ENCODE measurements around the gene PASD1. TPM values are rescaled to one million over a fixed set of nuclear protein-coding genes. Genes with fewer than 3 reads are reported as not detected.

The PASD1 gene
- total RNA-seq, 1 donor from 2014 or later: not detected

- Mint-ChIP-seq H3K9me3 (no peaks in the 10 kb centered on the region), H3K27me3 (ENCODE audit: low read depth) (peaks cover 12% of the 10 kb centered on the region), H3K27ac (ENCODE audit: unreplicated experiment) (no peak within 1 kb of the TSS), H3K4me1 (no peaks in the 10 kb centered on the region), H3K36me3 (ENCODE audit: low read depth) (no peaks in the 10 kb centered on the region), H3K4me3 (no peak within 1 kb of the TSS)
- TF ChIP-seq CTCF (conservative IDR thresholded peaks at IDR 0.05): no peak
- DNase-seq (ENCODE audit: low read depth, low spot score): no peak
Measured at GRCh38 chrX:151715752-151716151, 152.3 kb downstream of the PASD1 start, which contains the start of gene FATE1. TSS of gene FATE1 (plus strand) at chrX:151716035. CDS start at chrX:151716120, 85 bp downstream.

GRCh38 chrX:151722241-151722846 is 158.9 kb downstream of the PASD1 start:
- H3K27me3 Mint-ChIP-seq (ENCODE audit: low read depth): peaks cover 5% of the 10 kb centered on the region
- H3K4me3 Mint-ChIP-seq: no peak overlapping the region
- H3K36me3 Mint-ChIP-seq (ENCODE audit: low read depth): no peaks in the 10 kb centered on the region
- H3K9me3 Mint-ChIP-seq: no peaks in the 10 kb centered on the region
- DNase-seq (ENCODE audit: low read depth, low spot score): peak; percentile 40
- H3K27ac Mint-ChIP-seq (ENCODE audit: unreplicated experiment): no peak overlapping the region
- peak; percentile 59 for TF ChIP-seq CTCF (conservative IDR thresholded peaks at IDR 0.05)
- no peaks in the 10 kb centered on the region for H3K4me1 Mint-ChIP-seq

- H3K36me3 Mint-ChIP-seq (ENCODE audit: low read depth): no peaks in the 10 kb centered on the region
- peaks cover 4% of the 10 kb centered on the region for H3K27me3 Mint-ChIP-seq (ENCODE audit: low read depth)
- DNase-seq (ENCODE audit: low read depth, low spot score): no peak
- no peaks in the 10 kb centered on the region for H3K9me3 Mint-ChIP-seq
- H3K4me3 Mint-ChIP-seq: no peak overlapping the region
- TF ChIP-seq CTCF (conservative IDR thresholded peaks at IDR 0.05): no peak
- H3K27ac Mint-ChIP-seq (ENCODE audit: unreplicated experiment): no peak overlapping the region
- H3K4me1 Mint-ChIP-seq: no peaks in the 10 kb centered on the region
Measured at GRCh38 chrX:151723156-151723760, 159.8 kb downstream of the PASD1 start.

GRCh38 chrX:151724563-151725337 is 161.3 kb downstream of the PASD1 start:
- H3K9me3 Mint-ChIP-seq: no peaks in the 10 kb centered on the region
- H3K27ac Mint-ChIP-seq (ENCODE audit: unreplicated experiment): no peak overlapping the region
- no peak overlapping the region for H3K4me3 Mint-ChIP-seq
- DNase-seq (ENCODE audit: low read depth, low spot score): no peak
- no peaks in the 10 kb centered on the region for H3K27me3 Mint-ChIP-seq (ENCODE audit: low read depth)
- H3K4me1 Mint-ChIP-seq: no peaks in the 10 kb centered on the region
- H3K36me3 Mint-ChIP-seq (ENCODE audit: low read depth): no peaks in the 10 kb centered on the region
- no peak for TF ChIP-seq CTCF (conservative IDR thresholded peaks at IDR 0.05)

- no peaks in the 10 kb centered on the region for H3K4me1 Mint-ChIP-seq
- H3K9me3 Mint-ChIP-seq: no peaks in the 10 kb centered on the region
- H3K4me3 Mint-ChIP-seq: no peak overlapping the region
- no peaks in the 10 kb centered on the region for H3K36me3 Mint-ChIP-seq (ENCODE audit: low read depth)
- no peak overlapping the region for H3K27ac Mint-ChIP-seq (ENCODE audit: unreplicated experiment)
- no peak for TF ChIP-seq CTCF (conservative IDR thresholded peaks at IDR 0.05)
- H3K27me3 Mint-ChIP-seq (ENCODE audit: low read depth): peaks cover under 1% of the 10 kb centered on the region
- DNase-seq (ENCODE audit: low read depth, low spot score): no peak
Measured at GRCh38 chrX:151725338-151725614, 161.8 kb downstream of the PASD1 start.

Other genes starting within 250 kb of the PASD1 start
- gene VMA21, start 166.5 kb upstream of the PASD1 start, total RNA-seq: 51.3 and 60.1 TPM in 2 replicates
- gene PRRG3, start 131.8 kb downstream of the PASD1 start, total RNA-seq: 2.6 and 2.9 TPM in 2 replicates
- gene FATE1, start 152.4 kb downstream of the PASD1 start, total RNA-seq: not detected in 2 replicates
- gene CNGA2, start 171.1 kb downstream of the PASD1 start, total RNA-seq: not detected in 2 replicates

Data from neural crest cell (in vitro differentiated cells).